GM15510 (cell line): ENCODE data around the gene SELENOW.
"Not testable (repeated sequence)": the region's sequence is repeated elsewhere in the genome, so short reads cannot be mapped to it uniquely, and the experiment has no call there.

Experiments
- POLR2A ChIP-seq: IDR thresholded peaks from 3 replicates; pipeline ENCODE4 v1.6.1; 2011; ENCODE audit warnings: borderline replicate concordance; ENCODE audit not compliant: insufficient read length; ENCODE audit errors: extremely low read depth

Gene SELENOW

DNA sequence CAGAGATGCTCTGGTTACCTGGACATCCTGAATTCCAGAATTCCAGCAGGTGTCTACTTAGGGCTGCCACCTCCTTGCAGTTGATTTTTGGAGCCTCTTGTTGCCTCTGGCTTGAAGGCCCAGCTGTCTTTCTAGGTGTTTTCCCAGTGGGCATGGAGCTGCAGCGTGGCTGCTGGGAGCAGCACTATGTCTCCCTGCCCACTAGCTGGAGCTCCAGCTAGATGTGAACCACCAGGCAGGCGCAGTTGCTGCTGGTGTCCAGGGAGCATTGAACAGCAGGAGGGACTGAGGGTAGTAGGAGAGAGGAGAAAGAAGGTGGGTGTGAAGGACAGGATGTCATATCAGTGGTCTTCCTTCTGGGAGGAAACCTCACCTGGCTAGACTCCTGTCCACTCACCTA lies 9.9 kb upstream of the SELENOW start:
- no peak for TF ChIP-seq POLR2A

DNA sequence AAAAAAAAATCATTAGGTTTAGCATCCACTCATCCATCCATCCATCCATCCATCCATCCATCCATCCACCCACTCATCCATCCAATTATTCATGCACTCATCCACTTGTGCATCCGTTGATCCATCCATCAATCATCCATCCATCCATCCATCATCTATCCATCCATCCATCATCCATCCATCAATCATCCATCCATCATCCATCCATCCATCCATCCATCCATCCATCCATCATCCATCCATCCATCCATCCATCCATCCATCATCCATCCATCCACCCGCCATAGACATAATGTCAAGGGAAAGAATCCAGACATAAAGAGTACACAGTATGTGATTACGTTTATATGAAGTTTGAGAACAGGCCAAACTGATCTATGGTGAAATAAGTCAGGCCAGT lies 9.0 kb upstream of the SELENOW start:
- no peak for TF ChIP-seq POLR2A

DNA sequence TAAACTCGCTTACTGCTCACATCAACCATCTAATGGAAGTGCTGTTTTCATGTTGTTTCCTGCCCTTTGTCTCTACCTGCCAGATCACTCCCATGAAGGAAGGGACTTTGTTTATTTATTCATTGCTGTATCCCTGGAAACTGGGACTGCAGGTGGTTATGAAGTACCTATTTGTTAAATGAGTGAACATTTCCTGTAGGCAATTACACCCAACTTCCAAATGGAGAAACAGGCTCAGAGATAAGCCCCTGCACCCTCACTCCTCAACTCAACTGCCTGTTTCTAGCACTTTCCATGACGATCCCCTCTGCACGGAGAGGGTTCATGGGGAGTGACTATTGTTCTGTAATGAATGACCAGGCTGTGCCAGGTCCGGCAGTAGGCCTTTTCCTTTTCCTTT lies 1.9 kb upstream of the SELENOW start:
- TF ChIP-seq POLR2A = no peak

DNA sequence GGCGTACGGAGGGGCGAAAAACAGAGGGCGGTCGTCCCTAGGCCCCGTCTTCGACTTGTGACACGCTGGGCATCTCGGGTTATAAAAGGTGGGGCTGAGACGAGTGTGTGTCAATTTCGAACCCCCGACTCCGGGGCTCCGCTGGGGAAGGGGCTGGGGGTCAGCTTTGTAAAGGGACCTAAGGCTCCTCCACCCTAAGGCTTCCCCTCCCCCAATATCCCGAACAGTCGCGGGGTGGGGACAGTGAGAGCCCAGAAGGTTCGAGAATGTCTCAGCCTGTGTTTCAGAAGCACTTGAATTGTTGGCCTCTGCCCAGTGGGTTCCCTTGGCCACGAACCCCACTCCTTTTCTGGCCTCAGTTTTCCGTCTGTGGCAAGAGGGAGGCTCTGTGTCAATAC lies 450 bp downstream of the SELENOW start:
- no peak for TF ChIP-seq POLR2A

DNA sequence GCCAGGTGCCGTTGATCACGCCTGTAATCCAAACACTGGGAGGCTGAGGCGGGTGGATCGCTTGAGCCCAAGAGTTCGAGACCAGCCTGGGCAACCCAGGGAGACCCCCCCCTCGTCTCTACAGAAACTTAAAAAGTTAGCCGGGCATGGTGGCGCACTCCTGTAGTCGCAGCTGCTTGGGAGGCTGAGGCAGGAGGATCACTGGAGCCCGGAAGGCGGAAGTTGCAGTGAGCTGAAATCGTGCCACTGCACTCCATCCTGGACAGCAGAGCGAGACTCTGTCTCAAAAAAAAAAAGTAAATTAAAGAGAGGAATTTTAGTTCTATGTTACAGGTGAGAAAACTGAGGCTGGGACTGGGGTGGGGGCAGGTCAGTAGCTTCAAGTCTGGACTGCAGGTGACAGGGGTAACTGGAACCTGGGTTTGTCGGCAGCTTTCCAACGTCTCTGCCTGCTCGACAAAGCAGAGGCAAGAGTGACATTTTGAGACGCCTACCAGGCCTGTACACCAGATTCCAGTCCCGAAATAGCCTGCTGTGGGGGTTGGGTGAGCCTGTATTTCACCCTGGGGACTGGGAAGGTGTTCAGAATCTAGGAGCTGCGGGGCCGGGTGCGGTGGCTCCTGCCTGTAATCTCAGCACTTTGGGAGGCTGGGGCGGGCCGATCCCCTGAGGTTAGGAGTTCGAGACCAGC lies 1.2 kb downstream of the SELENOW start:
- no peak for TF ChIP-seq POLR2A

DNA sequence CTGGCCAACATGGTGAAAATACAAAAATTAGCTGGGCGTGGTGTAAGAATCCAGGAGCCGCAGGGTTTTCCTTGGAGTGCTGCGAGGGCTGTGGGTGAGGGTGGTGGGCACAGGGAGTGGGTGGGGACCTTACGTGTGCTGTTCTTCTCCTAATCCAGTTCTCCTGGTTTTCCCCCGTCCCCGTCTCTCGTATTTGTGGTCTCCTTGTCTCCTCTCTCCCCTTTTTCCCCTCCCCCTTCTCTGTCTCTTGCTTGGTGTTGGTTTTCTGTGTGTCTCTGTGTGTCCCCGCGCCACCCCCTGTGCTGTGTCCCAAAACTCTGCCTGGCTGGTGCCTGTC lies 1.7 kb downstream of the SELENOW start:
- TF ChIP-seq POLR2A = no peak

DNA sequence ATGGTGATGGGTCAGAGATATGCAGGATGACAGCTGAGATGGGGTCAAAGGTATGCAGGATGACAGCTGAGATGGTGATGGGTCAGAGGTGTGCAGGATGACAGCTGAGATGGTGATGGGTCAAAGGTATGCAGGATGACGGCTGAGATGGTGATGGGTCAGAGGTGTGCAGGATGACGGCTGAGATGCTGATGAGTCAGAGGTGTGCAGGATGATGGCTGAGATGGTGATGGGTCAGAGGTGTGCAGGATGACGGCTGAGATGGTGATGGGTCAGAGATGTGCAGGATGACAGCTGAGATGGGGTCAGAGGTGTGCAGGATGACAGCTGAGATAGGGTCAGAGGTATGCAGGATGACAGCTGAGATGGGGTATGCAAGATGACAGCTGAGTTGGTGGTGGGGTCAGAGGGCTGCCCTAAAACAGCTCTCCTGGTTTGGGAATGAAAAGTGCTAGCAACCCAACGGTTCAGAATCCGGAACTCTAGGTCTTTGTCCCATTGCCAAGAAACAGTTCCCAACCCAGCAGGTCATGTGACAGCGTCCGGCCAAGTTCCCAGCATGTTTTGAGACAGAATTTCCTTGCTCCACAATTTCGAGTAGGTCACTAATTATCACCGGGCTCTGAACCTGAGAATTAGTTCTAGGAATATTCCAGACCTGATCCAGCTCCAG lies 3.2 kb downstream of the SELENOW start:
- TF ChIP-seq POLR2A = no peak

DNA sequence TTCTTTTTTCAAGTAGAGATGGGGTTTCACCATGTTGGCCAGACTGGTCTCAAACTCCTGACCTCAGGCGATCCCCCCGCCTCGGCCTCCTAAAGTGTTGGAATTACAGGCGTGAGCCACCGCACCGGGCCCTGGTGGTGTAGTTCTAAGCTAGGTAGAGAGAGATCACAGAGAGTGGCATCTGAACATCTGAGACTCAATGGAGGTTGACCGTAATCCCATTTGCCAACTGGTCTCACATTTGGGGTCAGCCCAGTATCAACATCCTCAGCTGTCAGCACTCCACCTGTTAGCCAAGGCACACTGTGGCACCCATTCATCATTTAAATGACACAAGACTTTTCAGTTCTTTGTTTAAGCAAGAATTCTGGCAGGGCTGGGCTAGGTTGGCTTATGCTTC lies 8.1 kb downstream of the SELENOW start:
- no peak for TF ChIP-seq POLR2A

DNA sequence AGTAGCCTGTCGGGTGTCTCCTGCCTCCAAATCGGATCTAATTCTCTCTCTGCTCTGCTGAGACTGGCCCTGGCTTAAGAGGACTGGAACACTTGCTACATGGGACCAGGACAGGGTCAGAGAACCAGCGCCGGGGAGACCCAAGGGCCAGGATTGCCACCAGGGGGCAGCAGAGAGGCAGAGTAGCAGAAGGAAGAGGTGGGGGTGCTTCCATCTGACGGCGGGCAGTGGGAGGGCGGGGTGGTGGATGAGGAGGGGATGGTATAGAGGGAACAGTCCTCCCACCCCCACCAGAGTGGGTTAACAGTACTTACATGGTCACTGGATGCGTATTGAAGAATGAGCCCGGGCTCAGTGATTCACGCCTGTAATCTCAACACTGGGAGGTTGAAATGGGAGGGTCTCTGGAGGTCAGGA lies 11.9 kb downstream of the SELENOW start:
- no peak for TF ChIP-seq POLR2A

DNA sequence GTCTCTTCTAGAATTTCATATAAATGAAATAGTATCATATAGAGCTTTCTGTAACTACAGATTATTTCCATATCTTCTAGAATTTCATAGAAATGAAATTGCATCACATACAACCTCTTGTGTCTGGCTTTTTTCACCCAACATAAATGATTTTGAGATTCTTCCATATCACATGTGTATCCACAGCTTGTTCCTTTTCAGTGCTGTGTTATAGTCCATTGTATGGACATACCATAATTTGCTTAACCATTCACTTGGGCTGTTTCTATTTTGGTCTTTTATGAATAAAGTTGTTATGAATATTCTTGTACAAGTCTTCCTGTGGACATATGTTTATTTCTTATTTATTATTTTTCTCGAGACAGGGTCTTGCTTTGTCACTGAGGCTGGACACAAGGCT lies 14.1 kb downstream of the SELENOW start:
- TF ChIP-seq POLR2A = no peak

DNA sequence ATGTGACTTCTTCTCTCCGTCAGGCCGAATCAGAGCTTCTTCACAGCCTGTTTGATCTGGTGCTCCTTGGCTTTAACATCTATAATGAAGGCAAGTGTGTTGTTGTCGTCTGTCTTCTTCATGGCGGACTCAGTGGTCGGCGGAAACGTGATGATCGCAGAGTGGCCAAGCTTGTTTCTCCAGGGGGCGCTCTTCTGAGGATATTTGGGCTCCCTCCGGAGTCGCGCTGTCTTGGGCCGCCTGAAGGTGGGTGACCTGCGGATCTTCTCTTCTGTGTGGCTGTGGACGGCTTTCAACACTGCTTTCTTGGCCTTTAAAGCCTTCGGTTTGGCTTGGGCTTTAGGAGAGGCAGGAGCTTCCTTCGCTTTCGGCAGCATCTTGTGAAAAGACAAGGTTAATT lies 16.0 kb downstream of the SELENOW start:
- TF ChIP-seq POLR2A = no peak

DNA sequence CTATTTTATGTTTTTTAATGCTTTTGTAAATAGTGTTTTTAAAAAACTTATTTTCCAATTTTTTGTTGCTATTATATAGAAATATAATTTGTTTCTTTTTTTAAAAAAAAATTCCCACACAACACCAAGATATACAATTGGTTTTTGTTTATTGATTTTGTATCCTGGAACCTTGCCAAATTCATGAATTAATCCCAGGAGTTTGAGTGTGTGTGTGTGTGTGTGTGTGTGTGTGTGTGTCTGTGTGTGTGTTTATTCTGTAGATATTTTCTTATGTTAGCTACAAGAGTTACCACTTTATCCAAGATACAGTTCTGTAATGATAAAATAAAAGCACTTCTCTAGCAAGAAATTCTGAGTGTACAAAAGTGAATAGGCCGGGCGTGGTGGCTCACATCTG lies 18.3 kb downstream of the SELENOW start:
- TF ChIP-seq POLR2A = no peak

DNA sequence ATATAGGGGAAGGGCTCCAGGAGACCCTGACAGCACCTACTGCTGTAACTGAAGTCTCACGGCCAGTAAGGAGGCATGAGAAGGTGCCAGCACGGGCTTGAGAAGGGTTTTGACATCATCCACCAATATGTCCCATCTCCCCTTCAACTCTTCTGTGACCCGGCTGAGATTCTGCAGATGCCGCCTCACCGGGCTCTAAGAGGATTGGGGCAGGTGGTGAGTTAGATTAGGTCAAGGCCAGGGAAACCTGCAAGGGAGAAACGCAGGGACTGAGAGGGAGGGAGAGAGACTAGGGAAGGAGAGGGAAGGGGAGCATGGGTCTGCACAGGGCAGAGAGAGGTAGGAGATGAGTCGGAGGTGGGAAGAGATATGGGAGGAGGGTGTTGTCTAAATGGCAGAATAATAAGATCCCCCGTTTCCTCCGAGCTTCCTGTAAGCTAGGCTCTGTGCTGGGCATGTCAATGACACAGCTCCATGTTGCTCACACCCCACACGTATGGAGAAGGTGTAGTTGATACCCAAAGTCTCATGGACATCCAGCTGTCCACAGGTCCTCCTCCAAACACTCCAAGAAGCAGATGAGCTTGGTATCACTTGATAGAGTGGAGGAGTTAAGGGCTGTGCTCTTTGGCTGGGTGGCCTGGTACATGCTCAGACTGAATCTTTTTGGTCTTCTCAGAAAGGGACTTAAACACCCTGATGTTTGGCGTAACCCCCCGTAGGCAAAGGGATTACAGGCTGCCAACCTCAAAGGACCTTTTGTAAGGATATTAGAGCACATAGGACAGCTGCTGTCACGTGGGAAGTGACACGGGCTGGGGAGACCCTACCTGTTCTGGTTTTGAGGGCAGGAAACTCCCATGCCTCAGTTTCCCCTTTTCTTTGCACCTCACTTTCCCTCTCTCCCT lies 19.7 kb downstream of the SELENOW start:
- TF ChIP-seq POLR2A = no peak

DNA sequence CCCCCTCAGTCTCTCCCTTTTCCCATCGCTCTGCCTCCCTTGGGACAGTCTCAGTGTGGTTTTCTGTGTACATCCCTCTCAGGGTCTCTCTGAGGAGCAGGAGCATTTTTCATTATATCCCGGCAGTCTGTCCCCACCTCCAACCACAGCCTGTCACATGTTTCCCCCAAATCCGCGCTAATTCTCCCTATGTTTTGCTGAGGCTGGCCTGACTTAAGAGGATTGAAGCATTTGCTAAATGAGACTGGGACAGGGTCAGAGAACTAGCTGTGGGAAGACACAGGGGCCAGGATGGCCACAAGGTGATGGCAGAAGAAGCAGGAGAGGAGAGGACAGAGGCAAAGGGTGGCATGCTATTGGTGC lies 20.4 kb downstream of the SELENOW start:
- TF ChIP-seq POLR2A = no peak

DNA sequence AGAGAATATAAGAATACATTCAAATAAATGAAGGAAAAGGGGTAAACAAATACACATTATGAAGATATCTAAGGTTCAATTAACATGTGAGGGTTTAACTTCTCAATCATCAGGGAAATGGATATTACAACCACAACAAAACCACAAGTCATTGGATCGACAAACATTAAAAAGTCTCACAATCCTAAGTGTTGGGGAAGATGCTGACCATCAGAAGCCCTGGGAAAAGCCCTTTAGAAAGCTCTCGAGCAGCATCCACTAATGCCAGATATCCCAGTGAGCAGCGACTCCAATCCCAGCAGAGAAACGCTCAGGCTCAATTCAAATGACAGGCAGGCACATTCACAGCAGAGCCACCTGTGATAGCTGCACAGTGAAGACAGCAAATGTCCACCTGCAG lies 22.8 kb downstream of the SELENOW start:
- TF ChIP-seq POLR2A = no peak

DNA sequence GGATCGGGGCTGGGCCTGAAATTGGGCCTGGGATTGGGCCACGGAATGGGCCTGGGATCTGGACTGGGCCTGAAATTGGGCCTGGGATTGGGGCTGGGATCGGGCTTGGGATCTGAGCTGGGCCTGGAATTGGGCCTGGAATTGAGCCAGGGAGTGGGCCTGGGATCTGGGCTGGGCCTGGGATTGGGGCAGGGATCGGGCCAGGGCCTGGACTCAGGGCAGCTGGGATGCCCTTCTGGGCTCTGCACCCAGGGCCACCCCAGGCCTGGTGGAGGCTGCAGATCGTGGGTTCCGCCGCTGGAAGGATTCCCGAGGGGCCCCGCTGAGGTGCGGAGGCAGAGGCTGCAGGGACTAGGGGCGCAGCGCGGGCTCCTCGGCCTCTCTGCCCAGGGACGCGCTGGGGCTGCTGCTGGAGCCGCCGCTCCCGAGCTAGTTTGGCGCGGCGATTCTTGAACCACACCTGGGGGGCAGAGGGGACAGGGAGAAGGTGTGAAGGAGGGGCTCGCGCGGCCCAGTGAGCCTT lies 24.1 kb downstream of the SELENOW start:
- TF ChIP-seq POLR2A = no peak

DNA sequence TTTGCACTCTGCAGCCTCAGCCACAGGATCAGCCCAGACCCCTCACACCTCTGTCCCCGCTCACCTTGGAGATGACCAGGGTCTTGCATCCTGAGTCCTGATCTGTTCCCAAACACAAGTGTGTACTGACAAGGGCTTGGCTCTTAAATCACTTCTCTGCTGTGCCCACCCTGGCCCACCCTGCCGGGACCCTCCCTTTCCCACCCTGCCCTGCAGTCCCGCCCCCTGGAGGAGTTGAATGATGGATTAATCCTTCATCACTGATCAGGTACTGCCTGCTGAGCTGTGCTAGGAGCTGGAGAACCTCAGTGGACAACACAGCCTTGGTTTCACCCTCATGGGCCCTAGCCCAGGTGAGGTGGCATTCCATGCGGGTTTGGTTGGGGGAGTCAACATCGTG lies 25.9 kb downstream of the SELENOW start, which contains the start of gene TPRX1:
Gene TPRX1 (minus strand): TSS at position 101 of the 400 bp plus-strand sequence. CDS start 12 bp downstream, at position 89.
- not testable (repeated sequence) for TF ChIP-seq POLR2A
